H1 (cell line): Measurements from ENCODE around the gene OR52K1. TPM values are rescaled to one million over a fixed set of nuclear protein-coding genes. Genes with fewer than 3 reads are reported as not detected.

Source experiments
- EP300 ChIP-seq, 2 experiments: IDR thresholded peaks; 1 replicate in 1 of 2; 2 replicates in 1 of 2; pipeline ENCODE4 v1.6.1; 2011 to 2012; ENCODE audit warnings: low read depth in 2 of 2, low read length in 2 of 2, mild to moderate bottlenecking in 2 of 2, borderline replicate concordance in 1 of 2, inconsistent platforms in 1 of 2, moderate library complexity in 1 of 2
- polyA plus RNA-seq, 7 experiments: library from polyadenylated mRNA; depleted of rRNA in 3 of 7; stranded (reverse) in 5 of 7; unstranded in 2 of 7; fragments of >200 nt in 5 of 7; fragments of 200-250 nt in 2 of 7; gene quantifications; 1 replicate in 5 of 7; 2 replicates in 1 of 7; 4 replicates in 1 of 7; pipeline versions ENCODE4 v1.2.1 to v1.2.3, GENCODE V29; 2011 to 2013; ENCODE audit warnings: missing spikeins in 2 of 7, mixed read lengths in 2 of 7
- total RNA-seq: library from RNA; stranded (reverse); fragmentation: NEBNext Ultra II Directional; extraction: Animal tissue kit (Norgen Biotek cat#: 25700); gene quantifications from 2 replicates; pipeline ENCODE4 v1.2.1, GENCODE V29; 2021

Gene OR52K1
- total and polyA plus RNA-seq, 2 of the 8 experiments (the other 6 are each of a cell fraction or from before 2014, with no cell fraction given), result not detected

DNA sequence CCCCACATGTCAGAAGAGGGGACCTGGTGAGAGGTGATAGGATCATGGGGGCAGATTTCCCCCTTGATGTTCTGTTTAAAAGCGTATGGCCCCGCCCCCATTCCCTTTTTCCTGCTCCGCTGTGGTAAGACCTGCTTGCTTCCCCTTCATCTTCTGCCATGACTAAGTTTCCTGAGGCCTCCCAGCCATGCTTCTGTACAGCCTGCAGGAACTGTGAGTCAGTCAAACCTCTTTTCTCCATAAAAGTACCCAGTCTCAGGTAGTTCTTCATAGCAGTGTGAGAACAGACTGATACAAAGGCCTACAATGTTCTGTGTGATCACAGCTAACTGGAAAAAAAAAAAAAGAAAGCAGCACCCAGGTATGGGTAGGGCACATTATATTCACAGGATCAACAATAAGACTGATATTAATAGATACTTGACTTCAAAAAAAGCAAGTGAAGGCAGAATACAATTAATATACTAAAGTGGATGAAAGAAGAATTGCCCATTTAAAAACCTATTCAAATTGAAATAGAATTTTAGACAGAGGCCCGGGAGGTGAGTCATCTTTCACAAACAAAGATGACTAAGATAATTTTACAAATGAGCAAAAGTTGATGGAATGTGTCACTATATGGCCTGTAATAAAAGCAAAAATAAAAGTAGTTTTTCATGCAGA is 1.7 kb upstream of the OR52K1 start (continued):
- TF ChIP-seq EP300 (IDR thresholded peaks at IDR 0.05; ENCODE audit: borderline replicate concordance in 1 of 2, low read depth in 2 of 2, low read length in 2 of 2), result no peak
- TF ChIP-seq, all 59 proteins: peak for 0
